Kidney (tissue), 22 donors: ENCODE data around the gene TRIM23. TPM values are rescaled to one million over a fixed set of nuclear protein-coding genes. Genes with fewer than 3 reads are reported as not detected.
A peak's percentile ranks its signal among the peaks of the same experiment; 100 is the strongest.

Experiments used
- DNase-seq, 5 donors: peaks; one replicate each; pipeline ENCODE4 v3.0.0-alpha.2; 2013 to 2020
- FAIRE-seq: peaks from 2 replicates; lab custom pipeline; 2012; peaks lifted over from hg19 to GRCh38; lab: Jason Lieb, UNC
- H3K27ac ChIP-seq, 2 donors: one replicate each; pipeline ENCODE4 v1.7.0; 2013; ENCODE audit warnings: low read depth in 2 of 2, low read length in 2 of 2, inconsistent platforms in 1 of 2
- H3K27me3 ChIP-seq: one replicate; pipeline ENCODE4 v1.7.1; 2013; ENCODE audit warnings: low read length, inconsistent platforms; ENCODE audit not compliant: control insufficient read depth, insufficient read depth
- H3K36me3 ChIP-seq, 3 donors: one replicate each; pipeline versions ENCODE4 v1.7.0 to v1.7.1; 2013; ENCODE audit warnings: low read length in 3 of 3, control low read depth in 1 of 3, inconsistent platforms in 1 of 3; ENCODE audit not compliant: insufficient read depth in 3 of 3, control insufficient read depth in 2 of 3
- H3K4me1 ChIP-seq, 3 donors: one replicate each; pipeline versions ENCODE4 v1.7.0 to v1.7.1; 2013; ENCODE audit warnings: low read length in 3 of 3, inconsistent platforms in 1 of 3, low read depth in 1 of 3; ENCODE audit not compliant: control insufficient read depth in 2 of 3, insufficient read depth in 2 of 3
- H3K4me3 ChIP-seq, 3 donors: one replicate each; pipeline versions ENCODE4 v1.7.0 to v1.8.1; 2013; ENCODE audit warnings: low read length in 3 of 3, control low read depth in 1 of 3, inconsistent platforms in 1 of 3
- H3K9ac ChIP-seq, 3 donors: one replicate each; pipeline versions ENCODE4 v1.7.0 to v1.7.1; 2013; ENCODE audit warnings: low read length in 3 of 3, control low read depth in 1 of 3, inconsistent platforms in 1 of 3
- H3K9me3 ChIP-seq, 3 donors: one replicate each; pipeline versions ENCODE4 v1.7.0 to v1.7.1; 2013; ENCODE audit warnings: low read length in 3 of 3, control low read depth in 1 of 3, inconsistent platforms in 1 of 3; ENCODE audit not compliant: control insufficient read depth in 2 of 3, insufficient read depth in 1 of 3
- intact Hi-C: fragments of 100-400 bp; cut with DNase I; formaldehyde crosslinking; loops from one replicate; pipeline ENCODE4 v1.11.1; 2022
- long read RNA-seq, 10 donors: library from polyadenylated mRNA in 1 of 10; unstranded in 1 of 10; transcript quantifications; one replicate each; pipeline ENCODE4 v2.0.0 and lab custom pipeline, GENCODE V29; 2021 to 2026
- polyA plus RNA-seq: library from polyadenylated mRNA; stranded (reverse); fragments of 350-450 nt; fragmentation: Illumina TruSeq; extraction: RNeasy Lipid Tissue Mini Kit (QIAGEN cat#74804); gene quantifications from one replicate; pipeline ENCODE4 v1.2.3, GENCODE V29; 2014; ENCODE audit warnings: low read depth, low replicate concordance; ENCODE audit not compliant: insufficient read depth
- total RNA-seq: library from RNA; stranded (reverse); fragmentation: NEBNext Ultra II Directional; extraction: Animal tissue kit (Norgen Biotek cat#: 25700); gene quantifications from one replicate; pipeline ENCODE4 v1.2.1, GENCODE V29; 2021
- TF ChIP-seq, protein P1 (sequence below): IDR thresholded peaks from 3 replicates; pipeline ENCODE4 v1.5.1; 2012; ENCODE audit warnings: mild to moderate bottlenecking, moderate library complexity, borderline replicate concordance; ENCODE audit not compliant: insufficient read depth; ENCODE audit errors: extremely low read depth
- donor health status: control.
- donor health status: control.
- donor health status: control.
- donor health status: control.
- donor health status: control.
- donor health status: DM: yes; HTN: yes; CAD: no.
- donor health status: Normal renal cell carcinoma (clear cell type).

The TRIM23 gene
- total RNA-seq: 15.2 TPM
- polyA plus RNA-seq: 4.4 TPM
- long read RNA-seq, donor 1, full-length matches to known transcripts: 3 of 3 reads
- long read RNA-seq, donor 1, partial matches to known transcripts: 0 of 3 reads
- long read RNA-seq, donor 1, other reads (novel, unspliced or antisense): 0 of 3 reads
- long read RNA-seq, donor 2, full-length matches to known transcripts: 1 of 1 reads
- long read RNA-seq, donor 2, partial matches to known transcripts: 0 of 1 reads
- long read RNA-seq, donor 2, other reads (novel, unspliced or antisense): 0 of 1 reads
- long read RNA-seq, donor 3, full-length matches to known transcripts: 3 of 3 reads
- long read RNA-seq, donor 3, partial matches to known transcripts: 0 of 3 reads
- long read RNA-seq, donor 3, other reads (novel, unspliced or antisense): 0 of 3 reads
- long read RNA-seq, donor 4, full-length matches to known transcripts: 2 of 8 reads
- long read RNA-seq, donor 4, partial matches to known transcripts: 6 of 8 reads
- long read RNA-seq, donor 4, other reads (novel, unspliced or antisense): 0 of 8 reads
- long read RNA-seq, donor 5: 0 reads
- long read RNA-seq, donor 6, full-length matches to known transcripts: 3 of 3 reads
- long read RNA-seq, donor 6, partial matches to known transcripts: 0 of 3 reads
- long read RNA-seq, donor 6, other reads (novel, unspliced or antisense): 0 of 3 reads
- long read RNA-seq, donor 7, full-length matches to known transcripts: 8 of 15 reads
- long read RNA-seq, donor 7, partial matches to known transcripts: 3 of 15 reads
- long read RNA-seq, donor 7, other reads (novel, unspliced or antisense): 4 of 15 reads
- long read RNA-seq, donor 8, full-length matches to known transcripts: 3 of 3 reads
- long read RNA-seq, donor 8, partial matches to known transcripts: 0 of 3 reads
- long read RNA-seq, donor 8, other reads (novel, unspliced or antisense): 0 of 3 reads
- long read RNA-seq, donor 9, full-length matches to known transcripts: 1 of 1 reads
- long read RNA-seq, donor 9, partial matches to known transcripts: 0 of 1 reads
- long read RNA-seq, donor 9, other reads (novel, unspliced or antisense): 0 of 1 reads
- long read RNA-seq, donor 10, full-length matches to known transcripts: 9 of 14 reads
- long read RNA-seq, donor 10, partial matches to known transcripts: 0 of 14 reads
- long read RNA-seq, donor 10, other reads (novel, unspliced or antisense): 5 of 14 reads

DNA sequence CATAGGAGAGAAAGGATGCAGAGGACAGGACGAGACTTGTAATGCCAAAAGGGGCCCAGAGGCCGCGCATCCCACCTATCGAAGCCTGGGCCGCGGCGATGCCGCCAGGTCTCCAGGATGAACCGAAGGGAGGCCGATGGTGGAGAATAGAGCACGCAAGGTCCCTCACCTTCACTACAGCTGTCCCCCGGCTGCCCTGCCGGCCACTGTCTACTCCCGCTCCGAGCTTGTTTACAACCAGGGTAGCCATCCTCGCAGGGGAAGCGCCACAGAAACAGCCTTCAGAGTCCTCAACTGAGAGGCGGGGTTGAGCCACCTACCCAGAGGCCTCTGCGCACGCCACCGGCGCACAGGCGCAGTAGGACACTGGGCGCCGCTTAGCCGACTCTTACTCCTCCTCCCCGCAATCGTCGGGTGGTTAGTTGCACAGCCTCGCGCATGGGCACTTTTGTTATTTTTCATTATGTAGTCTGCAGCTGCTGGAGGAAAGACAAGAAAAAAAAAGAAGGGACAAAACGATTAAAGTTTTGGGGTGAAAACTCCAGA lies at the start of gene TRIM23:
TSS of gene TRIM23 (minus strand) at position 309 of the 546 bp plus-strand sequence. CDS start at position 250, 59 bp downstream.
- Histone ChIP-seq H3K4me3 (peak within 1 kb of the TSS; percentile 97 to 99 (median 98)), H3K27ac (peak within 1 kb of the TSS; percentile 90 to 94), H3K9me3 (no peaks in the 10 kb centered on the region), H3K36me3 (no peaks in the 10 kb centered on the region), H3K9ac (peak within 1 kb of the TSS; percentile 88 to 98 (median 90)), H3K27me3 (no peaks in the 10 kb centered on the region), H3K4me1 (peaks cover 3 to 13% (median 10%) of the 10 kb centered on the region in 3 donors)
- FAIRE-seq: no peak
- TF ChIP-seq, protein P1, sequence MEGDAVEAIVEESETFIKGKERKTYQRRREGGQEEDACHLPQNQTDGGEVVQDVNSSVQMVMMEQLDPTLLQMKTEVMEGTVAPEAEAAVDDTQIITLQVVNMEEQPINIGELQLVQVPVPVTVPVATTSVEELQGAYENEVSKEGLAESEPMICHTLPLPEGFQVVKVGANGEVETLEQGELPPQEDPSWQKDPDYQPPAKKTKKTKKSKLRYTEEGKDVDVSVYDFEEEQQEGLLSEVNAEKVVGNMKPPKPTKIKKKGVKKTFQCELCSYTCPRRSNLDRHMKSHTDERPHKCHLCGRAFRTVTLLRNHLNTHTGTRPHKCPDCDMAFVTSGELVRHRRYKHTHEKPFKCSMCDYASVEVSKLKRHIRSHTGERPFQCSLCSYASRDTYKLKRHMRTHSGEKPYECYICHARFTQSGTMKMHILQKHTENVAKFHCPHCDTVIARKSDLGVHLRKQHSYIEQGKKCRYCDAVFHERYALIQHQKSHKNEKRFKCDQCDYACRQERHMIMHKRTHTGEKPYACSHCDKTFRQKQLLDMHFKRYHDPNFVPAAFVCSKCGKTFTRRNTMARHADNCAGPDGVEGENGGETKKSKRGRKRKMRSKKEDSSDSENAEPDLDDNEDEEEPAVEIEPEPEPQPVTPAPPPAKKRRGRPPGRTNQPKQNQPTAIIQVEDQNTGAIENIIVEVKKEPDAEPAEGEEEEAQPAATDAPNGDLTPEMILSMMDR: no peak
- DNase-seq: peak; percentile 93 to 98 (median 97)
- intact Hi-C loops: no loop called here

DNA sequence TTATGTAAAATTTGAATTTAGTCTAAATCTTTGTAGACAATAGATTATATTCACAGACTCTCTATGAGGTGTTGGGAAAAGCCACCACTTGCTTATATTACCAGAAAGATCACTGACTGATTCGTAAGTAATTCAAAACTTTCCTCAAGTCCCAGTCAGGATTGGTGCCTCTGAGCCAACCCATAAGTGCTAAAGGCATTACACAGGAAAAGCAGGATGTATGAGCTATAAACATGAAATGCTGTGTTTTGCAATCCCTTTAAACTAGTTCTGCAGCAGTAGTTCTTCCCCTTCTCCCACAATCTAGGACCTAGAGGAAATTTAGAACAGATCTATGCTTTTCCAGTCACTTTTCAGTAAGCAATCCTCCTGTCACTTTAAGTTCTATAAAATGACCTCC lies 48.7 kb upstream of the TRIM23 start:
- Histone ChIP-seq H3K4me3 (no peak overlapping the region), H3K27ac (no peak overlapping the region), H3K9me3 (no peaks in the 10 kb centered on the region), H3K9ac (no peak overlapping the region), H3K4me1 (no peaks in the 10 kb centered on the region), H3K27me3 (no peaks in the 10 kb centered on the region), H3K36me3 (no peaks in the 10 kb centered on the region)
- TF ChIP-seq, protein P1: no peak
- FAIRE-seq (no peak), DNase-seq (no peak)
- intact Hi-C loops: no loop called here

DNA sequence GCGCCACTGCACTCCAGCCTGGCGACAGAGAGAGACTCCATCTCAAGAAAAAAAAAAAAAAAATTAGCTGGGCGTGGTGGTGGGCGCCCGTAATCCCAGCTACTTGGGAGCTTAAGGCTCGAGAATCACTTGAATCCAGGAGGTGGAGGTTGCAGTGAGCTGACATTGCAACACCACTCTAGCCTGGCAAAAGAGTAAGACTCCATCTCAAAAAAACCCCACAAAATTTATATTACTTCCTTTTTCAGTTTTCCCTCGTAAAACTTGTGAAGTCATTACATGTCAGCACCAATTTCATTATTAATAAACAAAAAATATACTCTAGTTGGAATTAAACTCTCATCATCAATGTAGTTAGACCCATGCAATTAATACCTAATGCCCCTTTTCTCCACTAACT lies 44.6 kb upstream of the TRIM23 start:
- no peaks in the 10 kb centered on the region for H3K4me1 ChIP-seq
- intact Hi-C loops: no loop called here
- no peak overlapping the region for H3K9ac ChIP-seq
- DNase-seq: no peak
- H3K27ac ChIP-seq: no peak overlapping the region
- H3K9me3 ChIP-seq: no peaks in the 10 kb centered on the region
- H3K27me3 ChIP-seq: no peaks in the 10 kb centered on the region
- TF ChIP-seq, protein P1: no peak
- no peak overlapping the region for H3K4me3 ChIP-seq
- no peak for FAIRE-seq
- H3K36me3 ChIP-seq: no peaks in the 10 kb centered on the region
